Measurements from ENCODE around the gene RNF213. TPM values are rescaled to one million over a fixed set of nuclear protein-coding genes. Genes with fewer than 3 reads are reported as not detected.

RNF213 gene
- polyA plus RNA-seq, 1 donor (not counting 4 experiments of a cell fraction or from before 2014, with no cell fraction given), result 24.4 TPM

GRCh38 chr17:80291691-80292487, 31.2 kb downstream of the RNF213 start:
- Histone ChIP-seq H3K9me3 (ENCODE audit: control insufficient read depth, low read depth, low read length) (no peaks in the 10 kb centered on the region), H3K79me2 (ENCODE audit: control insufficient read depth, insufficient read depth, low read length) (no peaks in the 10 kb centered on the region), H3K9ac (ENCODE audit: control insufficient read depth, extremely low read depth, insufficient read depth, low read length) (no peak overlapping the region), H3K27ac (ENCODE audit: control insufficient read depth, insufficient read depth, low read length) (no peak overlapping the region), H3K4me1 (ENCODE audit: control insufficient read depth, extremely low read depth, insufficient read depth, low read length) (no peaks in the 10 kb centered on the region), H4K20me1 (ENCODE audit: control insufficient read depth, extremely low read depth, insufficient read depth, low read length) (no peaks in the 10 kb centered on the region), H2AFZ (ENCODE audit: control insufficient read depth, low read length) (no peak overlapping the region), H3K27me3 (ENCODE audit: control insufficient read depth, extremely low read depth, insufficient read depth, low read length) (no peaks in the 10 kb centered on the region), H3K9me1 (ENCODE audit: control insufficient read depth, extremely low read depth, insufficient read depth, low read length) (no peaks in the 10 kb centered on the region), H3K4me3 (ENCODE audit: control insufficient read depth in 2 of 3, extremely low read depth in 1 of 3, insufficient read depth in 2 of 3, low read depth in 1 of 3, low read length in 3 of 3) (no peak overlapping the region), H3K36me3 (ENCODE audit: control insufficient read depth in 2 of 2, extremely low read depth in 1 of 2, insufficient read depth in 2 of 2, low read length in 2 of 2) (peaks cover 26 to 44% of the 10 kb centered on the region in 2 experiments), H3K4me2 (ENCODE audit: control insufficient read depth, extremely low read depth, insufficient read depth, low read depth, low read length) (no peak overlapping the region)
- TF ChIP-seq CTCF (optimal IDR thresholded peaks at IDR 0.05 in 1 of 3, IDR thresholded peaks at IDR 0.05 in 1 of 3, conservative IDR thresholded peaks at IDR 0.05 in 1 of 3; ENCODE audit: extremely low read depth in 1 of 3, insufficient read depth in 2 of 3, low read length in 3 of 3), result no peak
- dilution Hi-C loops (cut with MboI; ENCODE audit: extremely low pct_ligation_motif_present, low sequenced_read_pairs), result no loop called here
- FAIRE-seq, result no peak
- no peak for DNase-seq (ENCODE audit: low read depth, low spot score)

DNA sequence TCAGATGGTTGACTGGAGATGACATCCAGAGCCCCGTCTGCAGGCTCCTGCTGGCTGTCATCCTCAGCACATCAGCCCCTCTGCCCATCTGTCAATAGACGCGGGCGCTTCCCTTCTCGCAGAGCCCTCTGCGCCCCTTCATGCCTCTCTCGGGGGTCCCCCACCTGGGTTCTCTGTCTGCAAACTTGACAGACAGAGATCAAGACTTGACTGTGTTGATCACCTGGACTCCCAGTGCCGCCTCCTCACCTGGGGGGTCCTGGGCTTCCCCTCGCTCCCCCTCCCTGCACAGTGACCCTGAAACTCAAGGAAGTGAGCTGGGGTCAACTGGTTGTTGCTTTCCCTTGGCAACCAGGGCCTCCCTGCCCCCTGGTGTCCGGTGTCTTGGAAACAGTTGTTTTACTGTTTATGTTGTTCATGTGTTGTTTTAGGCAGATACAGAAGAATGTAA, 31.9 kb downstream of the RNF213 start:
- no peaks in the 10 kb centered on the region for H3K79me2 ChIP-seq (ENCODE audit: control insufficient read depth, insufficient read depth, low read length)
- no peak overlapping the region for H3K4me2 ChIP-seq (ENCODE audit: control insufficient read depth, extremely low read depth, insufficient read depth, low read depth, low read length)
- TF ChIP-seq EZH2 (IDR thresholded peaks at IDR 0.05; ENCODE audit: low read length), result no peak
- no peak for TF ChIP-seq CTCF (optimal IDR thresholded peaks at IDR 0.05 in 1 of 3, IDR thresholded peaks at IDR 0.05 in 1 of 3, conservative IDR thresholded peaks at IDR 0.05 in 1 of 3; ENCODE audit: extremely low read depth in 1 of 3, insufficient read depth in 2 of 3, low read length in 3 of 3)
- no peak overlapping the region for H3K27ac ChIP-seq (ENCODE audit: control insufficient read depth, insufficient read depth, low read length)
- no peaks in the 10 kb centered on the region for H4K20me1 ChIP-seq (ENCODE audit: control insufficient read depth, extremely low read depth, insufficient read depth, low read length)
- H3K9me1 ChIP-seq (ENCODE audit: control insufficient read depth, extremely low read depth, insufficient read depth, low read length), result no peaks in the 10 kb centered on the region
- H2AFZ ChIP-seq (ENCODE audit: control insufficient read depth, low read length), result no peak overlapping the region
- dilution Hi-C loops (cut with MboI; ENCODE audit: extremely low pct_ligation_motif_present, low sequenced_read_pairs), result no loop called here
- H3K9ac ChIP-seq (ENCODE audit: control insufficient read depth, extremely low read depth, insufficient read depth, low read length), result no peak overlapping the region
- H3K4me1 ChIP-seq (ENCODE audit: control insufficient read depth, extremely low read depth, insufficient read depth, low read length), result no peaks in the 10 kb centered on the region
- peaks cover 28 to 44% of the 10 kb centered on the region in 2 experiments for H3K36me3 ChIP-seq (ENCODE audit: control insufficient read depth in 2 of 2, extremely low read depth in 1 of 2, insufficient read depth in 2 of 2, low read length in 2 of 2)
- no peak for FAIRE-seq
- DNase-seq (ENCODE audit: low read depth, low spot score), result no peak
- no peaks in the 10 kb centered on the region for H3K27me3 ChIP-seq (ENCODE audit: control insufficient read depth, extremely low read depth, insufficient read depth, low read length)
- no peak overlapping the region for H3K4me3 ChIP-seq (ENCODE audit: control insufficient read depth in 2 of 3, extremely low read depth in 1 of 3, insufficient read depth in 2 of 3, low read depth in 1 of 3, low read length in 3 of 3)
- H3K9me3 ChIP-seq (ENCODE audit: control insufficient read depth, low read depth, low read length), result no peaks in the 10 kb centered on the region

All from keratinocyte (primary cell).